Measurements from ENCODE around the gene GLB1L2.
"Not testable (repeated sequence)": the region's sequence is repeated elsewhere in the genome, so short reads cannot be mapped to it uniquely, and the experiment has no call there.

GLB1L2 gene

DNA sequence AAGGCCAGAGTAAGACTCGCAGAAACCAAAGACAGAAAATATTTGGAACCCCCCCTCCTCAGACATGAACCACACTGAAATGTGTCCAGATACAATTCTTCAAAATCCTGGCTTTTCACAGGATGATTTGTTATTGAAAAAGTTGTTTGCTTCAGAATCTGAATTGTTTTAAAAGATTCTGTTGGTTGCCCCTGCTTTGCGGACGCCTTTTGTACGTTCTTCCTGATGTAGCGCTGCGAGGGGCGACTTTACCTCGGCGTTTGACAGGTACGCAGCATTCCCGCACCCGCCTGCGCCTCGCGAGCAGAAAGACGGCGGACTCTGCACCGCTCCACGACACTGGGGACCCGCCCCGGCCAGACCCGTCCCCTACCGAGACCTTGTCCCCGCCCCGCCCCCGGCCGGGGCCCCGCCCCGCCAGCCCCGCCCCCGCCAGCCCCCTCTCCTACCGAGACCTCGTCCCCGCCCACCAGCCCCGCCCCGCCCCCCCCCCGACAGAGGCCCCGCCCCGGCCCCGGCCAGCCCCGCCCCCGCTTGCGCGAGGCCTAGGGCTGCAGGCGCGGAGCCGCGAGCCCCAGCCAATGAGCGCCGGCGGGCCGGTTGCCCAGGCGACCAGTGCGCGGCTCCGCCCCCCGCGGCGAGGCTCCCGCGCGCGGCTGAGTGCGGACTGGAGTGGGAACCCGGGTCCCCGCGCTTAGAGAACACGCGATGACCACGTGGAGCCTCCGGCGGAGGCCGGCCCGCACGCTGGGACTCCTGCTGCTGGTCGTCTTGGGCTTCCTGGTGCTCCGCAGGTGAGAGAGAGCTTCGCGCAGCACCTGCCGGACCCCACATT is at the start of gene GLB1L2:
TSS of gene GLB1L2 (plus strand) at position 635 of the 835 bp plus-strand sequence. CDS start at position 709, 74 bp downstream.
- peak; percentile 73 to 78 for DNase-seq (ENCODE audit: low read depth in 2 of 2)

DNA sequence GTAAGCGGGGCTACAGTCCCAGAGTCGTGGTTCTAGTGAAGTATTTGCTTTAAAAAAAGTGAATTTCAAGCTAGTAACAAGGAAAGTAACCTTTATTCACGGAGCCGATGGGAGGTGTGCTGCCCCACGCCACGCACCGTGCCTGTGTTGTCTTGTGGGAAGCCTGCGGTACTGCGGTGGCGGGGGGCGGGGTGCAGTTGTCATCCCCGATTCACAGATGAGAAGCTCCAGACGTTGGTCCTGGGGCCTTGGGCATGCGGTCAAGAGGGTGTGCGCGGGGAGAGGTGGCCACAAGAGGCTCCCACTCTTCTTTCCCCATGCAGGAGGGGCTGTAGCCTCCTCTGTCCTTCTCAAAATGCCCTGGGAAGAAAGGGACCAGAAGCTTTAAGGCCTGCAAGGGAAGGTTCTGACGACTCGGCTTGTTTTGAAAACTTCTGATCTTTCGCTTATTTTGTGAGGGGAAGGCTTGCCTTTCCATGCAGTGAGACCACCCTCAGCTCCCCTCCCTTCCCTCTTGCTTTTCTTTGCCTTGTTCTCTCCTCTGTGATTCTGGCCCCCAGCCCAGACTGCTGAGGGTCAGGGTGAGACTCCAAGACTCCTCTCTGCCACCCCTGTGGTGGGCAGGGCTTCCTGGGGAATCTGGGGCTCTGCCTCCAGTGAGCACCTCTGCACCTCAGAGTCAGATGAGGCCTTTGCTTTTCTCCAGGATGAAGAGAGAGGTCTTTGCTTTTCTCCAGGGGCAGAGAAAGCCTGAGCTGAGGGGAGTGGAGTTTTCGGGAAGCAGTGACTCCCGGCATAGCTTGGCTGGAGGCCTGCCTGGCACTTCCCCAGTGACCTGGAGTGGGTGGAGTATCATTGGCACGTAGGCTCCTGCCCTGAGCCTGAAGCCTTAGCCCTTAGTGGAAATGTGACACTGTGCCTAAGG is 49.4 kb upstream of the GLB1L2 start:
- no peak for DNase-seq (ENCODE audit: low read depth in 2 of 2)

DNA sequence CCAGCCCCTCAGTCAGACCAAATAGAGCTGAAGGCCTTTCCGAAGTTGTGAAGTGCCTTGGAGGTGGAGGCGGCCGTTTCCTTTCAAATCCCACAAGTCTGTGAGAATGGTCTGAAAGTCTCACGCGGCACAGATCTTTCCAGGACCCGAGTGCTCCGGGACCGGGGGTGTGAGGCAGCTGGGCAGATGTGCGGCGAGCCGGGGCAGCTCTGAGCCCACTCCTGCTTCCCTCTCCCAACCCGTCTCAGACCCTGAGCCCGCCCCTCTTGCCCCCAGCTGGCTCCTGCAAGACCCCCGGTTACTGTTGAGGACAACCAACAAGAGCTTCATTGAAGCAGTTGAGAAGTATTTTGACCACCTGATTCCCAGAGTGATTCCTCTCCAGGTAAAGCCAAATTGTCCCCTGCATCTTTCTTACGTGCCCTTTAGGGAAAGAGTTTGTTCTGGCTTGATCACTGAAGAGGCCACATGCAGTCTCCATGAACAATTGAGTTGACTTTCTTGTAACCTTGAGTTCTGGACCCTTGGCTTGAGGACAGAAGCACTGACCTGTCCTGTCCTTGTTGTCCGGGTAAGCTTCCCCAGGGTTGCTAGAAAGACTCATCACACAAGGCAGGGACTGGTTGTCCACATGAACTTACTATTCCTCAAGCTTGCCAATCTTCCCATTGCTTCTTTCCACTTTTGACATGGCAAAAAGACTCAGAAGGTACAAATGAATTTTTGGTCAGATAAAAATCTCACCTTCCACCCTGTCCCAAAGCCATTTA is 48.1 kb upstream of the GLB1L2 start:
- DNase-seq (ENCODE audit: low read depth in 2 of 2): no peak

DNA sequence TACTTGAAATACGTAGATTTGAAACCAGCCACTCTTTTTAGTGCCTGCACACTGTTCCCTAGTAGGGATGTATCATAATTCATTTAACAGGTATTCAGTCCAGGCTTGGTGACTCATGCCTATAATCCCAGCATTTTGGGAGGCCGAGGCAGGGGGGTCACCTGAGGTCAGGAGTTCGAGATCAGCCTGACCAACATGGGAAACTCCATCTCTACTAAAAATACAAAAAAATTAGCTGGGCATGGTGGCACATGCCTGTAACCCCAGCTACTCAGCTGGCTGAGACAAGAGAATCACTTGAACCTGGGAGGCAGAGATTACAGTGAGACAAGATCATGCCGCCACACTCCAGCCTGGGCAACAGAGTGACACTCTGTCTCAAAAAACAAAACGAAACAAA is 47.4 kb upstream of the GLB1L2 start:
- not testable (repeated sequence) for DNase-seq (ENCODE audit: low read depth in 2 of 2)

DNA sequence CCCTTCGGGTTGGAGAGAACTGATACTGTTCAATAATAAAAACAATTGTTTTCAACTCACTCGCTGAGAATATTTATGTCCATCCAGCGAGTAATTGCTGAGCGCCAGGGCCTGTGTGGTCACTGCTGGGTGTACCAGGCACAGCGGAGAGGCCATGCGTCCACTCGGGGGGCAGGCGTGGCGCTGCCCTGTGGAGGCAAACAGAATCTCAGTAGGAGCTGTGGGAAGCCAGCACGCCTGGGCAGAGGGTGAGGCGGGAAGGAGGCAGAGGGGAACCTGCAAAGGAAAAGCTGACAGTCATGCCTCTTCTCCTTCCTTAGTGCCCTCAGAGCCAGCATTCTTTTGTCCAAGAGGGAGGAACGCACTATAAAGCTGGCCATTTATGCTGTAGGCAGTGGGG is 44.2 kb upstream of the GLB1L2 start:
- no peak for DNase-seq (ENCODE audit: low read depth in 2 of 2)

DNA sequence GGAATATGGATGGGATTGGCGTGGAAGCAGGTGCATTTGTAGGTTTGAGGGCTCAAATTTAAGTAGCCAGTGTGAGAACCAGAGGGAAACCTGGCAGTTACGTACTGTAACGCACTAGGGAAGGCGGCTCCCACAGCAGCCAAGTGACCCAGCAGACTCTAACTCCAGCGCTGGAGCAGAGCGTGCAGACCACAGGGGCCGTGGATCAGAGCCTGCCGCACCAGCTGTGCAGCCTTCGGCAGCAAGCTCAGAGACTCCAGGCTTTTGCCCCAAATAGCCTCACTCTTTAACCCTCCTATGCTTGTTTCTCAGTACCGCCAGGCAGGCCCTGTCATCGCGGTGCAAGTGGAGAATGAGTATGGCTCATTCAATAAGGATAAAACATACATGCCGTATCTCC is 43.3 kb upstream of the GLB1L2 start:
- DNase-seq (ENCODE audit: low read depth in 2 of 2): no peak

GRCh38 chr11:134289167-134289566 is 42.6 kb upstream of the GLB1L2 start:
- no peak for DNase-seq (ENCODE audit: low read depth in 2 of 2)

- DNase-seq (ENCODE audit: low read depth in 2 of 2): no peak
These were observed 42.0 kb upstream of the GLB1L2 start for GRCh38 chr11:134289789-134290188.

GRCh38 chr11:134290646-134291045 is 41.1 kb upstream of the GLB1L2 start:
- no peak for DNase-seq (ENCODE audit: low read depth in 2 of 2)

DNA sequence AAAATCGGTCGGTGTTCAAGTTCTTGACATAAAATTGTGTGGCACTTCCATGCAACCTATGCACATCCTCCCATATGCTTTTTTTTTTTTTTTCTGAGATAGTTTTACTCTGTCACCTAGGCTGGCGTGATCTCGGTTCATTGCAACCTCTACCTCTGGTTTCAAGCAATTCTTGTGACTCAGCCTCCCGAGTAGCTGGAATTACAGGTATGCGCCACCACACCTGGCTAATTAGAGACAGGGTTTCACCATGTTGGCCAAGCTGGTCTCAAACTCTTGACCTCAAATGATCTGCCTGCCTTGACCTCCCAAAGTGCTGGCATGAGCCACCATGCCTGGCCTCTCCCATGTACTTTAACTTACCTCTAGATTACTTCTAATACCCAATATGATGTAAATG is 40.6 kb upstream of the GLB1L2 start:
- DNase-seq (ENCODE audit: low read depth in 2 of 2): no peak

DNA sequence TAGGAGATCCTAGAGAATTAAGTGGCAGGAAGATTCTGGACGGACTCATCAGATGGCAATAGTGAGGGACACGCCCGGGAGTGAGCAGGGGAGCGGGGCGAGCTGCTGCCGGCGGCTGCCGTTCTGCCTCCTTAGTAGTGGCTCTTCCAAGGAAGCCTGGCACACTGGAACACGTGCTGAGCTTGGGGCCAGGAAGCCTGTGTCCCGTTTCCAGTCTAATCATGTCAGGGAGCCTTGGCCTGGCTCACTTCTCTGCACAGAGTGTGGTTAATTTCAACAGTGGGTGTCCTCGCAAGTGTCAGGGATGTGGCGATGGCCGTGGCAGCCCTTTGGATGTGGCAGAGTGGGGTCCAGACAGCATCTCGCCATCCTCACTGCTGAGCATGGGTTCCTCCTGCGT is 39.1 kb upstream of the GLB1L2 start:
- no peak for DNase-seq (ENCODE audit: low read depth in 2 of 2)

DNA sequence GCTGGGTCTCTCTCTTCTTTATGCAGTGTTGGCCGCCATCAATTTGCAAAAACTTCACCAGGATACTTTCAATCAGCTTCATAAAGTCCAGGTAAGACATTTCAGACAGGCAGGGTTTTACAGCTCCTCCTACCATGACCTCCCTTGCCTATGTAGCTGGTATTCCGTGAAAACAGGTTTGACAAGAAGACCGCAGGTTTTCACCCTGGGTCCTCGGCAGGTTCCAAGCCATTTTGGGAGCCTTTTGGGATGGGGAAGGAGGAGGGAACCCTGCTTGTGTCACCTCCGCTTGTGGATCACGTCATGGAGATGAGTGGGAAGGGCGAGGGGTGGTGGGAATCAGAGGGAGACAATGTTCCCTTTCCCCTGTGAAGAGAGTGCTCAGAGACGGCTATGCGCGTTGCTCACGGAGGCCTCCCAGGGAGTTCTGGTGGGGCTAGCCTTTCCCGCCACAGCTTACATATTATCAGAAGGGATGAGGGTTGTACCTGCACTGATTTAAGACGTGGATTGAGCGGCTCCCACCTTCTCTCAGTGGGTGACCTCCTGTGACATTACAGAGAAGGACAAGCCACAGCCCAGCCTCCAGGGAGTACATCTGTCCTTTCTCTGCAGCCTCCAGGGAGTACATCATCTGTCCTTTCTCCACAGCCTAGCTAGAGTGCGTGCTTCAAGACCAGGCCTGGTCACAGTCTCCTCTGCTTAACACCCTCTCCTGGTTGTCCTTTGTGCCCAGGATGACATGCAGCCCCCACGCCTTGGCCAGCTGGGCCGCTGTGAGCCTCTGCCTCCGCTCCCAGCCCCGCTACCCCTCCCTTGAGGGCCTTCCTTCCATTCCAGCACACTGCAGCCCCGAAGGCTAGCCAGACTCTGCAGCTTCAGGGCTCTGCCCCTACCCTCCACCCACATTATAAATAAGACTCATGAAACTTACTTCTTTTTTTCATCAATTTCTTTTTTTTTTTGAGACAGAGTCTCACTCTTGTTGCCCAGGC is 38.4 kb upstream of the GLB1L2 start:
- no peak for DNase-seq (ENCODE audit: low read depth in 2 of 2)

- no peak for DNase-seq (ENCODE audit: low read depth in 2 of 2)
These were observed 37.1 kb upstream of the GLB1L2 start for GRCh38 chr11:134294664-134295063.

DNA sequence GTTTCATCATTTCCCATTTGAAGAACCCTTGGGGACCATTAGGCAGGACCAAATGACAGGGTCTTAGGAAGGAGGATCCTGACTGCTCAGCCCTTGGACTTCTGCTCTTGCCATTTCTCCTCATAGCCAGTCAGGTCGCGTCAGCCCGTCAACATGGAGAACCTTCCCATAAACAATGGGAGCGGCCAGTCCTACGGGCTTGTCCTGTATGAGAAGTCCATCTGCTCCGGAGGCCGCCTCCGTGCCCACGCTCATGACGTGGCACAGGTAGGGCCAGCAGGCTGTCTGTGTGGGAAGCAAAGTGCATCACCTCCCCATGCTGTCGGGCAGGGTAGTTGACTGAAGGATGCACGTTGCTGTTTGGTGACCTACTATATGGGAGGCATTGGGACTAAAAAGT is 19.6 kb upstream of the GLB1L2 start:
- no peak for DNase-seq (ENCODE audit: low read depth in 2 of 2)

DNA sequence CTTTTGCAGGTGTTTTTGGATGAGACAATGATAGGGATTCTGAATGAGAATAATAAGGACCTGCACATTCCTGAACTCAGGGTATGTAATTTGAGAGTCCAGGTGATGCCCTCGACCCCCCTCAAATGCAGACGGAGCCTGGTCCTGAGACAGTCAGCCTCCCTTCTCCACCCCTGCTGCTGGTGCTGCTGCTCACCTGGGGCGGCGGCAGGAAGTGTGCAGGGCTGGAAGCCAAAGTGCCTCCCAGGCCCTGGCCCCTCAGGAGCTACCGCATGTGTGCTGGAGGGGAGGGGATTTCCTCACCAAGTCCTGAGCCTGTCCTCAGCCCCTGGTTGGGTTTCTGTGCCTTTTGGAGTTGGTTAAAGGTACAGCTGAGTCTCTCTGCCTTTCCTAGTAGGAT is 19.0 kb upstream of the GLB1L2 start:
- no peak for DNase-seq (ENCODE audit: low read depth in 2 of 2)

- no peak for DNase-seq (ENCODE audit: low read depth in 2 of 2)
These were observed 18.4 kb upstream of the GLB1L2 start for GRCh38 chr11:134313379-134313778.

- no peak for DNase-seq (ENCODE audit: low read depth in 2 of 2)
These were observed 17.8 kb upstream of the GLB1L2 start for GRCh38 chr11:134313821-134314607.

GRCh38 chr11:134317103-134317502 is 14.7 kb upstream of the GLB1L2 start:
- DNase-seq (ENCODE audit: low read depth in 2 of 2): no peak

DNA sequence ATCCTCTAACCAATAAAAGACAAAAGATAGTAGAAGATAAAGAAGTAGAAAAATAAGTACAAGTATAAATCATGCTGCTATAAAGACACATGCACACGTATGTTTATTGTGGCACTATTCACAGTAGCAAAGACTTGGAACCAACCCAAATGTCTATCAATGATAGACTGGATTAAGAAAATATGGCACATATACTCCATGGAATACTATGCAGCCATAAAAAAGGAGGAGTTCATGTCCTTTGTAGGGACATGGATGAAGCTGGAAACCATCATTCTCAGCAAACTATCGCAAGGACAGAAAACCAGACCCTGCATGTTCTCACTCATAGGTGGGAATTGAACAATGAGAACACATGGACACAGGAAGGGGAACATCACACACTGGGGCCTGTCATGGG is 10.4 kb upstream of the GLB1L2 start:
- DNase-seq (ENCODE audit: low read depth in 2 of 2): not testable (repeated sequence)

GRCh38 chr11:134322553-134322952 is 9.2 kb upstream of the GLB1L2 start:
- DNase-seq (ENCODE audit: low read depth in 2 of 2): no peak

Measured in stimulated activated CD4-positive, alpha-beta T cell treated with anti-CD3 and anti-CD28 coated beads, Interleukin-1b, Interleukin-23, amount 100 ng/mL, for 4 hours (primary cell).